Parathyroid adenoma (tissue), 2 donors: ENCODE results near the gene ASXL2.

Experiments used
- H2AFZ ChIP-seq: fragments of 300-600 bp; sonication (generic); one replicate; pipeline ENCODE4 v1.7.0; 2017; ENCODE audit warnings: antibody characterized with exemption, mild to moderate bottlenecking
- H3K27ac ChIP-seq: fragments of 300-600 bp; sonication (generic); one replicate; pipeline ENCODE4 v1.7.0; 2017
- H3K27me3 ChIP-seq: fragments of 300-600 bp; sonication (generic); one replicate; pipeline ENCODE4 v1.7.0; 2017; ENCODE audit warnings: low read length; ENCODE audit not compliant: control insufficient read depth, insufficient read depth
- H3K36me3 ChIP-seq: fragments of 300-600 bp; sonication (generic); one replicate; pipeline ENCODE4 v1.7.0; 2017; ENCODE audit warnings: low read length; ENCODE audit not compliant: control insufficient read depth, insufficient read depth
- H3K4me1 ChIP-seq: fragments of 300-600 bp; sonication (generic); one replicate; pipeline ENCODE4 v1.7.0; 2017; ENCODE audit warnings: control low read depth
- H3K4me2 ChIP-seq: fragments of 300-600 bp; sonication (generic); one replicate; pipeline ENCODE4 v1.7.0; 2017; ENCODE audit warnings: low read length
- H3K4me3 ChIP-seq: fragments of 300-600 bp; sonication (generic); one replicate; pipeline ENCODE4 v1.7.0; 2017; ENCODE audit warnings: low read depth, low read length
- H3K79me2 ChIP-seq: fragments of 300-600 bp; sonication (generic); one replicate; pipeline ENCODE4 v1.7.0; 2017; ENCODE audit warnings: control low read depth
- H3K9ac ChIP-seq: fragments of 300-600 bp; sonication (generic); one replicate; pipeline ENCODE4 v1.7.0; 2017; ENCODE audit warnings: mild to moderate bottlenecking
- H3K9me3 ChIP-seq: fragments of 300-600 bp; sonication (generic); one replicate; pipeline ENCODE4 v1.7.0; 2017; ENCODE audit warnings: low read length; ENCODE audit not compliant: control insufficient read depth
- CTCF ChIP-seq: fragments of 300-600 bp; sonication (generic); IDR thresholded peaks from one replicate; pipeline ENCODE4 v1.7.0; 2017; ENCODE audit warnings: antibody characterized with exemption, mild to moderate bottlenecking
- donor health status: primary hyperparathyroidism.

Gene ASXL2

GRCh38 chr2:25817006-25817405 lies 61.3 kb downstream of the ASXL2 start:
- H3K79me2 ChIP-seq, result peaks cover 39% of the 10 kb centered on the region
- H3K27me3 ChIP-seq, result no peaks in the 10 kb centered on the region
- H3K27ac ChIP-seq, result no peak overlapping the region
- no peak overlapping the region for H3K4me2 ChIP-seq
- no peaks in the 10 kb centered on the region for H3K36me3 ChIP-seq
- TF ChIP-seq CTCF, result no peak
- H3K4me3 ChIP-seq, result no peak overlapping the region
- H2AFZ ChIP-seq, result no peak overlapping the region
- H3K4me1 ChIP-seq, result peaks cover 7% of the 10 kb centered on the region
- H3K9me3 ChIP-seq, result no peaks in the 10 kb centered on the region
- H3K9ac ChIP-seq, result no peak overlapping the region

- no peak for TF ChIP-seq CTCF
- no peak overlapping the region for H3K4me3 ChIP-seq
- peaks cover 7% of the 10 kb centered on the region for H3K4me1 ChIP-seq
- H3K9me3 ChIP-seq, result no peaks in the 10 kb centered on the region
- no peak overlapping the region for H3K27ac ChIP-seq
- no peak overlapping the region for H2AFZ ChIP-seq
- no peak overlapping the region for H3K9ac ChIP-seq
- H3K79me2 ChIP-seq, result peaks cover 34% of the 10 kb centered on the region
- no peak overlapping the region for H3K4me2 ChIP-seq
- no peaks in the 10 kb centered on the region for H3K36me3 ChIP-seq
- no peaks in the 10 kb centered on the region for H3K27me3 ChIP-seq
Measured at GRCh38 chr2:25816249-25816648, 62.0 kb downstream of the ASXL2 start.

- Histone ChIP-seq H3K27ac (no peak overlapping the region), H3K79me2 (peaks cover 28% of the 10 kb centered on the region), H3K4me1 (peaks cover 7% of the 10 kb centered on the region), H2AFZ (no peak overlapping the region), H3K4me3 (no peak overlapping the region), H3K9ac (no peak overlapping the region), H3K27me3 (no peaks in the 10 kb centered on the region), H3K36me3 (no peaks in the 10 kb centered on the region), H3K4me2 (no peak overlapping the region), H3K9me3 (no peaks in the 10 kb centered on the region)
- no peak for TF ChIP-seq CTCF
Measured at GRCh38 chr2:25814681-25815080, 63.6 kb downstream of the ASXL2 start.

GRCh38 chr2:25810428-25810827 lies 67.9 kb downstream of the ASXL2 start:
- no peak for TF ChIP-seq CTCF
- Histone ChIP-seq H3K9me3 (no peaks in the 10 kb centered on the region), H3K4me1 (peaks cover 6% of the 10 kb centered on the region), H3K9ac (no peak overlapping the region), H3K27ac (no peak overlapping the region), H3K79me2 (peaks cover 11% of the 10 kb centered on the region), H3K4me2 (no peak overlapping the region), H3K27me3 (no peaks in the 10 kb centered on the region), H2AFZ (no peak overlapping the region), H3K36me3 (no peaks in the 10 kb centered on the region), H3K4me3 (no peak overlapping the region)

- Histone ChIP-seq H3K36me3 (no peaks in the 10 kb centered on the region), H3K4me3 (no peak overlapping the region), H3K27me3 (no peaks in the 10 kb centered on the region), H3K79me2 (peaks cover 8% of the 10 kb centered on the region), H3K4me1 (peaks cover under 1% of the 10 kb centered on the region), H3K9ac (no peak overlapping the region), H3K27ac (no peak overlapping the region), H3K9me3 (no peaks in the 10 kb centered on the region), H2AFZ (no peak overlapping the region), H3K4me2 (no peak overlapping the region)
- TF ChIP-seq CTCF, result no peak
Measured at GRCh38 chr2:25809646-25810045, 68.6 kb downstream of the ASXL2 start.
